NCI-H82 treated with DMSO at 0.1 percent for 48 hours (cell line): ENCODE measurements around the gene PCDH15.

Experiments used
- DNase-seq: peaks from one replicate; lab custom pipeline; 2025; ENCODE audit not compliant: unreplicated experiment; lab: John Stamatoyannopoulos, UW

PCDH15 gene

DNA sequence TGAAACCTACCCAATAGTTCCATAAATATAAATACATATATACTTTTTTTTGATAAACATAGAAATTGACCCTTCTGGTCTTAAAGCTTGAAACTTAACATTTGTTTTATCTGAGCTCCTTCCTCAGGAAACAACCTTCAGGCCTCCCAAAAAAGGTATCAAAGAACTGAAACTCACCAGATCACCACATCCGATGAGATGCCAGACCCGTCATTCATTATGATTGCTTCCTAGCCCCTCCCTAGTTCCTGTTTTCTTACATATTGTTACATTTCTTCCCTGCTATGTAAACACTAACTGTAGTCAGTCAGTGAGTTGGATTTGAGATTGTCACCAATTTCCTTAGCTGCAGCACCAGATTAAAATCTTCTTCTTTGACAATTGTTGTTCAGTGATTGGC, 663.6 kb downstream of the PCDH15 start:
- DNase-seq = no peak

GRCh38 chr10:54133203-54133602, 667.8 kb downstream of the PCDH15 start:
- no peak for DNase-seq

DNA sequence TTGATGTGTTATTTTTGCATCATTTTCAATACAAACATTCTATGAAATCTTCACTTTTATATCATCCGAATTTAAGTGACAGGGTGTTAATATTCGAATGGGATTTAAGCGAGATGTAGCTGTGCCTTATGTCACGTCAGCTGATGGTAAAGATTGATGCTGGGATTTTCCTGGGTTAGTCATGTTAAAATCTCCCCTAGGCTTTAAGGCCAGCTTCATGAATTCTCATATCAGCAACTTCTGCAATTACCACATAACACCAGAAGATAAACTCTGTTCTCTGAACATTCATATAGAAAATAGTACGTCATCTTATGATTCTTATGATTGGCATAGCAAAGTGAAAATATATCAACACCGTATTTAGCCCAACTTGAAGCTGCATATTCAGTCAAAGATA, 669.2 kb downstream of the PCDH15 start:
- DNase-seq = no peak

DNA sequence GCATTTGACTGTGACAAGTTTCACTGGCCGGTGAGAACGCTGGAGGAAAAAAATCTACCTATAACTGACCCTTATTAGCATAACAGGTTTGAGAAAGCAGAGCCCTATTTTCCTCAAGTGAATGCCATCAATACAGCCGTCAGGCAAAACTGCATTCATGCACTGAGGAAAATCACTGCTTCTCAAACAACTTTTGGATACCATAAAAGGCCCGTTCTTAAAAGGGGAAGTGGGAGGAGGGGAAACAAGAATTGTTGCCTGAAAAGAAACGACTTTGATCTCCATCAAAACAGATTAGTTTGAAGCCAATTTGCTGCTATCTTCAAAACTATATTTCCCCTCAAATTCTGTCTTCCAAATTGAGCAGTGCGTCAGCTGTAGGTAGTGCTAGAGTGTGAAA, 670.6 kb downstream of the PCDH15 start:
- DNase-seq = no peak

DNA sequence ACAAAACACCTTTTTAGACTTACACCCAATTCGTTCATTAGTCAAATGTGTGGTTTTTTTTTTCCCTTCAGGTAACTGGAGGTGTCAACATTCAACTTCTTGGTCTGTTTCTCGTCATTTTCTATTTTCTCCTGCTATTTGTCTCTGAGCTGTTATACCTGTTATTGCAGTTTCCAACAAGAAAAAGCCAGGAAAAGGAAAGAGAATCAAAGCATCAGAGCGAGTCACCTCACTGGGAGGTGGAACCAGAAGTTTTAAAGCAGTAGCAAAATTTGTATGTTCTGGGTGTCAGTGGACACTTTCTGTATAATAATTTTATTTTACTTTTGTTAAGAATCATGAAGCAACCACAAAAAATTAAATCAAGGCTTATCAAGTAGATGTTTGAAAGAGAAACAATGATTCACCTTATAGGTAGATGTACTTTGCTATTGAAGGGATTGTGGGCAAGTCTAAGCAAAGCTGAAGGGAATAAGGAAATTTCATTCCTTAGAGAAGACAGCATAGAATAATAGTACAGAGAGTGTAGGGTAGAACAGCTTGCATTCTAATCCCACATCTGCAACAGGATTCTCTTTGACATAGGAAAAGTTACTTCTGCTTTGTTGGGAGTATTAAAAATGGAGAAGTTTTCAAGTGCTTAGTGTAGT, 675.8 kb downstream of the PCDH15 start:
- DNase-seq = no peak

DNA sequence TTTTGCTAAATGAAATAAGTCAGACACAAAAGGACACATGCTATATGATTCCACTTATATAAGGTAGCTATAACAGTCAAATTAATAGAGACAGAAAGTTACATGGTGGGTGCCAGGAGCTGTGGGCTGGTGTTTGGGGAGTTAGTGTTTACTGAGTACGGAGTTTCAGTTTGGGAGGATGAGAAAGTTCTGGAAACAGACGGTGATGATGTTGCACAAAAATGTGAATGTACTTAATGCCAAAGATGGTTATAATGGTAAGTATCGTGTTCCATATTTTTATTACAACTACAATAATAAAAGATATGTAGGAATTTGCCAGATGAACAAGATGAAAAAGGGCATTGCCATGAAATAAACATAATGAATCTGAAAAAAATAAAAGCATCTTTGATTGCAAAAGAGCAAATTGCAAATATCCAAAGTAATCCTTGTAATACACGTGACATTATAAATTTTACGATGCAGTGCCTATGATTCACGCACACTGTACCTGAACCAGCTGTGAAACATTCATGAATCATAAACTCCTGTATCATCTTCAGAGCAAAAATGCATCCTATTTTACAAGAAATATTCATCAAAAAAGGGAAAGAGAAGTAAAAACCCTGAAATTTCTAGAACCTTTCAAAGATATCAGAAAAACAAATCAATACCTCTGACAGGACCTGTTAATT, 676.7 kb downstream of the PCDH15 start:
- DNase-seq = no peak

GRCh38 chr10:54120806-54121205, 680.2 kb downstream of the PCDH15 start:
- no peak for DNase-seq

DNA sequence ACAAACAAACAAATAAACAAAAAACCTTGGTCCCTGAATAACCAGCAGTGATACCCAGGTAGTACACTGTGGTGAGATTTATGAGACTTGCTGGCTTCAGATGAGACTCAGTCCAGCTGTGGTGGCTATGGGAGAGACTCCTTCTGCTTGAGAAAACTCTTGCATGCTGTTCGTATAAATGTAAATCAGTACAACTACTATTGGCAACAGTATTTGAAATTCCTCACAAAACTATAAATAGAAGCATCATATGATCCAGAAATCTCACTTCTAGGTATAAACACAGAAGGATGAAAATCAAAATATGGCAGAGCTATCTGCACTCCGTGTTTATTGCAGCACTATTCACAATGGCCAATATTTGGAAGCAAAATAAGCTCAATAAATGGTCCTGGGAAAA, 692.1 kb downstream of the PCDH15 start:
- DNase-seq = no peak

- DNase-seq = no peak
These were observed 704.1 kb downstream of the PCDH15 start for GRCh38 chr10:54096892-54097291.

DNA sequence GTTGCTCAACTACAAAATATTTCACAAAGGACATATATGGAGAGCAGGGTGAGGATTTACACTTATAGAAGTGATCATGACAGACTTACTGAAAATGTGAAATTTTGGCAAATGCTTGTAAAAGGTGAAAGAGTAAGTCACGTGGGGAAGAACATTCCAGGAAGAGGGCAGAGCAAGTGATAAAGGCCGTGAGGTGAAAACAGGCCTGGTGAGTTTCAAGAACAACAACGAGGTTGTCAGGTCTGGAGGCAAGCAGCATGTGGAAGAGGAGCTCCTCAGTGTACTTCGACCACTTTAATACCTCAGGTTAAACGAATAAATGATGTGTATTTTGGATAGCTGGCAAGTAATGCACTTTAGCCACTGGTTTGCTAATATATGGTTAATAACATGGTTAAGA, 706.7 kb downstream of the PCDH15 start:
- DNase-seq = no peak

DNA sequence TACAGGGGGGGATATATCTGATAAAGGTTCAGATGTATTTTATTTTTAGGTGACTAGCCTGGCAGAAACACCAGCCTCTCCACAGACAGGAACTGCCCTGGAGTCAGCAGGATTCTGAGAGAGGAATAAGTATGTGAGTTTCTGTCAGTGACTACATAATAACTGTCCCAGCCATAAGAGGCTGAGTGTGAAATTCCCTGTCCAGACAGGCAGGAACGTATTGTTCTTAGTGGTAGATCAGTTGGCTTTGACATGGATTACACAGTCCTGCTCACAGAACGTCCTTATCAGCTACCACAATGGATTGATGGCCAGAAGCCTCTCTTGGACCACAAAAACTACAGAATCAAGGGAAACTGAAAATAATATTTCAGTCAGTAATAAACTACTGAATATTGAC, 709.8 kb downstream of the PCDH15 start:
- DNase-seq = no peak

DNA sequence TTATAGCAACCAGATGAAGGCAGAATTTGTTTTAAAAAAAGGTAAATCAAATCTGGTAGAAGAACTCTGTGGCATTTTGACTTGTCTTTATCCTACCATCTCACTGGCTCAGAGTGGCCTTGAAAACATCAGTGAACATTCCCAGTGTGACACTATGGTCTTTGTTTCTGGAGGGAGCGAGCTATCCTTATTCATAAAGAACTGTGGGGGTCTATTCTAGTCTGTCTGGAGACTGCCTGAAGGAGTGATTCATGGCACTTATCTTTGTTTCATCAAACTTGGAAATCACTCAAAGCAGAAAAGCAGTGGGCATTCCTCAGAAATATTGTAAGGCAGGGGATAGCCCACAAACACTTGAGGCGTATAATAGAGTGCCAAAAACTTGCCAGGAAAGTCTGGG, 719.1 kb downstream of the PCDH15 start:
- no peak for DNase-seq

- no peak for DNase-seq
These were observed 733.7 kb downstream of the PCDH15 start for GRCh38 chr10:54067361-54067760.

GRCh38 chr10:54066646-54067045, 734.4 kb downstream of the PCDH15 start:
- no peak for DNase-seq

DNA sequence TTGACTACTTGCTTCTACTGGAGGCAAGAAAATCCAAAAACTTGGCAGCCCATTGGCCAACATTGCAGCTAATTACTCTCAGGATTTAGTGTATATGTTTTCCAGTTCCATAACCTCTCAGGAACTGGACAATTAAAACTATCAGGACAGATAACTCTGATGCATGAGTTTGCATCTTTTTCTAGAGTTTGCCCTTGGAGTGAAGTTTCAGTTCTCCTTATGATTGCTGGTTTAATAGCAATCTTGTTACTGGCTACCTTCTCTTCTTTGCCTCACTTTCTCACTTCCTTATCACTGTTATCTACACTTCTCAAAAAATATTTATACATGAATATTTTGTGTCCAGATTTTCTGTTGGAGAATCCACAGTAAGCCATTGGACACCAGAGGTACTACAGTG, 735.9 kb downstream of the PCDH15 start:
- DNase-seq = no peak

DNA sequence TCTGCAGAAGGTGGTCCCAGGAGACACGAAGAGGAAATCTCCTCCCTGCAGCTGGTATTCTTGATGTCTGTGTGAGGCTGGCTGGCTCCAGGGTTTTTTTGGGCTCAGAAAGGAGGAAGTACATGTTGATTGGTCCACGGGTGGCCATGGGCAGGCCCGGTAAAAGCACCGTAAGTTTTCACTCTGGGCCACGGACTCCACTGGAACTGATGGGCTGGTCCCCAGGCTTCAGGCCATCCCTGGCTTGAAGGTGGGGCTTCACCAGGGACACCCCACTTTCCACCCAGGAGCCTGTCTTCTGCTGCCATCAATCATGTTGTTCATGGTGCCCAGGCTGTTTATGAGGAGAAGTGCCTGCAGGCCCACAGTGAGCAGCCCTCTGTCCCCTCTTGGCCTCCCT, 736.8 kb downstream of the PCDH15 start:
- DNase-seq = no peak

DNA sequence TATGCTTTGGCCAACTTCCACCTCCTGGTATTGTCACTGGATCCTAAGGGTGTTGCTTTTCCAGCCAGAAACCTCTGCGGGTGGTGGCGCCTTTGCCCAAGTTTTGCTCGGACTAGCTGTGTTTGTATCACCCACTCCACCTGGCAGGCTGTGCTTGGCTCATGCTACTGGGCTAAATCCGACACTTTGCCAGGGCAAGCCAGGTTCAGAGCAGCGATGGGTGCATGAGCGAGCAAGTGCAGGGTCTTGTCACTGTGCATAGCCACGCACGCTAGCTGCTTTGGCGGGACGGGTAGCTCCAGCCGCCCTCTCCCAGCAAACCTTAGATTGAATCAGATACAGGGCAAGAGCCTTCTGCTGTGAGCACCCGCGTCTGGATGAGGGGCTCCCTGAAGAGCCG, 737.5 kb downstream of the PCDH15 start:
- no peak for DNase-seq

GRCh38 chr10:54060572-54060971, 740.5 kb downstream of the PCDH15 start:
- no peak for DNase-seq

DNA sequence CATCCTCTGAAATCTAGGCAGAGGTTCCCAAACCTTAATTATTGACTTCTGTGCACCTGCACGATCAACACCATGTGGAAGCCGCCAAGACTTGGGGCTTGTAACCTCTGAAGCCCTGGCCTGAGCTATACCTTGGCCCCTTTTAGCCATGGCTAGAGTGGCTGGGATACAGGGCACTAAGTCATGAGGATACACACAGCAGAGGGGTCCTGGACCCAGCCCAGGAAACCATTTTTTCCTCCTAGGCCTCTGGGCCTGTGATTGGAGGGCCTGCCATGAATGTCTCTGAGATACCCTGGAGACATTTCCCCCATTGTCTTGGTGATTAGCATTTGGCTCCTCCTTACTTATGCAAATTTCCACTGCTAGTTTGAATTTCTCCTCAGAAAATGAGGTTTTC, 743.7 kb downstream of the PCDH15 start:
- no peak for DNase-seq

DNA sequence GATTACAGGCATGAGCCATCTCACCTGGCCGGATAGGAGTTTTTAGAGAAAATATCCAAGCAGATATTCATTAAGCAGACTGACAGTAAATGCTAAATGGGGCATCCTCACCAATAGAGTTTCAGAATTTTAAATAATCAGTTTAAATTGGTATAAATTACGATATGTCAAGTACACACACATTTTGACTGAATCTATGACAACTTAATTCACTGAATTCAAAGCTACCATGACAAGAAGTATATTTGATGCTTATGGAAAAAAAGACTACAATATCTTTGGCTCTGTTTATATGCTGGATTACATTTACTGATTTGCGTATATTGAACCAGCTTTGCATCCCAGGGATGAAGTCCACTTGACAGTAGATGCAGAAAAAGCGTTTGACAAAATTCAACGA, 774.7 kb downstream of the PCDH15 start:
- no peak for DNase-seq

GRCh38 chr10:54011117-54011516, 789.9 kb downstream of the PCDH15 start:
- no peak for DNase-seq

DNA sequence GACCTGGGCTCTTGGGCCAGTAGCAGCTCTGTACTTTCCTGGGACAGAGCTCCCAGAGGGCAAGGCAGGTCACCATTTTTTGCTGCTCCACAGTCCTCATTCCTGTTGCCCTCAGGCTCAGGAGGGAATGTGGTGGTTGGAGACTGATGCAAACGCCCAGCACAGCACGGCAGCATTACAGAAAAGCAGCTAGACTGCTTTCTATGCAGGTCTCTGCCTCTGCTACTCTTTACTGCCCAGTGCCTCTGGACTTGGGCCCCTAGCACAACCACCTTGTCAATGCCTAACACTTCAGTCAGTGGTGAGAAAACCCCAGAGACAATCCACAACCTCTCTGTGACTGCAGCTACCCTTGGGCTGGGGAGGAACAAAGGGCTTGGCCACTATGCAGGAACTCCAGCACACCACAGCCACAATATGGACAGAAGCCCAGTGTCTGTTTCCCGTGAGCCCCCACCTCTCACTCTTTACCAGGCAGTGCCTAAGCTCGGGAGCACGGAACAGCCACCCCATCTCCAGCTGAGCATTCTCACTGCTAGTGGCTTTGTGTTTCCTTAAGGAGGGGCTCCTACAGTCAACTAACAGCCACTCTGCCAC, 790.6 kb downstream of the PCDH15 start:
- no peak for DNase-seq

DNA sequence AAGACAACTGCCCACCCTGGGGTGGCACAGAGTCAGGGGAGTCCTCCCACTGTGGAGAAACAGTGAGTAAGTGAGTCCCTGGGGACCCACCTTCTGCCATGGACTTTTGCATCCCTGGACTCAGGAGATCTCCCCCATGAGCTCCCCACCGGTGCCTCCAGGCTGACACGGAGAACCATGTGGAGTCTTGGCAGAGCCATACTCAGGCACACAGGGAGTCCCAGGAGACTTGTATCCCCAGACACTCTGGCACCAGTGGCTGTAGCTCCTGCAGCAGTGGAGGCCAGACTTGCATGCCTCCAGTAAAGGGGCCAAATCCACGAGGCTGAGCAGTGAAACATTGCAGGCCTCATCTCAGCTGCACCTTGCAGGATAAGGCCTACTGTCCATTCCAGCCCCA, 791.4 kb downstream of the PCDH15 start:
- no peak for DNase-seq
